ENCODE data around the gene RNGTT. TPM values are rescaled to one million over a fixed set of nuclear protein-coding genes. Genes with fewer than 3 reads are reported as not detected.
A peak's percentile ranks its signal among the peaks of the same experiment; 100 is the strongest.

RNGTT gene
- total RNA-seq, 1 donor: 38.0 TPM

GRCh38 chr6:89007209-89008000 is 44.0 kb upstream of the RNGTT start:
- TF ChIP-seq CTCF (IDR thresholded peaks at IDR 0.05; ENCODE audit: insufficient read depth, low read depth, low read length): no peak
- DNase-seq (ENCODE audit: low read depth): peak; percentile 16

GRCh38 chr6:89002523-89002922 is 39.1 kb upstream of the RNGTT start:
- no peak overlapping the region for H3K4me3 ChIP-seq (ENCODE audit: low read depth, low read length)
- no peak for TF ChIP-seq CTCF (IDR thresholded peaks at IDR 0.05; ENCODE audit: insufficient read depth, low read depth, low read length)
- DNase-seq (ENCODE audit: low read depth): peak; percentile 19

More at GRCh38 chr6:89007209-89008000, 44.0 kb upstream of the RNGTT start:
- no peak overlapping the region for H3K4me3 ChIP-seq (ENCODE audit: low read depth, low read length)

GRCh38 chr6:88997327-88997726 is 33.9 kb upstream of the RNGTT start:
- no peak overlapping the region for H3K4me3 ChIP-seq (ENCODE audit: low read depth, low read length)
- DNase-seq (ENCODE audit: low read depth): no peak
- TF ChIP-seq CTCF (IDR thresholded peaks at IDR 0.05; ENCODE audit: insufficient read depth, low read depth, low read length): no peak

- no peak for TF ChIP-seq CTCF (IDR thresholded peaks at IDR 0.05; ENCODE audit: insufficient read depth, low read depth, low read length)
- no peak for DNase-seq (ENCODE audit: low read depth)
- no peak overlapping the region for H3K4me3 ChIP-seq (ENCODE audit: low read depth, low read length)
Observed at GRCh38 chr6:88992741-88993552, 29.5 kb upstream of the RNGTT start.

GRCh38 chr6:88989215-88989614 is 25.8 kb upstream of the RNGTT start:
- no peak for TF ChIP-seq CTCF (IDR thresholded peaks at IDR 0.05; ENCODE audit: insufficient read depth, low read depth, low read length)
- no peak overlapping the region for H3K4me3 ChIP-seq (ENCODE audit: low read depth, low read length)
- DNase-seq (ENCODE audit: low read depth): peak; percentile 47

GRCh38 chr6:88987922-88988321 is 24.5 kb upstream of the RNGTT start:
- no peak for DNase-seq (ENCODE audit: low read depth)
- no peak for TF ChIP-seq CTCF (IDR thresholded peaks at IDR 0.05; ENCODE audit: insufficient read depth, low read depth, low read length)
- no peak overlapping the region for H3K4me3 ChIP-seq (ENCODE audit: low read depth, low read length)
